Activated T-helper 2 cell treated with anti-CD3 and anti-CD28 coated beads, Interferon-gamma antibody, Interleukin-2, Interleukin-4, amounts not matched to agents 10 μg/mL and 5 μg/mL and 100 μg/mL, durations not matched to agents 14 hours and 24 hours and 36 hours (primary cell): ENCODE results near the gene SETX. TPM values are rescaled to one million over a fixed set of nuclear protein-coding genes. Genes with fewer than 3 reads are reported as not detected.

Experiments used
- total RNA-seq: library from RNA; stranded (reverse); gene quantifications from 2 replicates; pipeline ENCODE4 v1.2.3, GENCODE V29; 2022

Gene SETX
- total RNA-seq, 1 donor from 2014 or later: 49.8 TPM

Other genes starting within 250 kb of the SETX start
- 3.8 and 5.2 TPM in 2 replicates for gene NTNG2, start 192.9 kb downstream of the SETX start, total RNA-seq
- 35.4 and 36.2 TPM in 2 replicates for gene TTF1, start 51.9 kb upstream of the SETX start, total RNA-seq
- not detected in 2 replicates for gene CFAP77, start 55.2 kb upstream of the SETX start, total RNA-seq
- gene BARHL1, start 227.6 kb upstream of the SETX start, total RNA-seq: not detected in 2 replicates